Choroid plexus epithelial cell (primary cell): ENCODE results near the gene MRTO4.
"Not testable (repeated sequence)": the region's sequence is repeated elsewhere in the genome, so short reads cannot be mapped to it uniquely, and the experiment has no call there.

Experiments used
- DNase-seq: peaks from one replicate; pipeline ENCODE4 v3.0.0-alpha.2; 2010; ENCODE audit warnings: low read depth
- H3K4me3 ChIP-seq: 2 replicates; pipeline ENCODE4 v1.5.1; 2011; ENCODE audit warnings: low read depth, mild to moderate bottlenecking, control low read depth, low read length, moderate library complexity
- CTCF ChIP-seq: conservative IDR thresholded peaks from 2 replicates; pipeline ENCODE4 v1.5.1; 2011; ENCODE audit warnings: low read depth, mild to moderate bottlenecking, control low read depth, inconsistent platforms, low read length, moderate library complexity

MRTO4 gene

DNA sequence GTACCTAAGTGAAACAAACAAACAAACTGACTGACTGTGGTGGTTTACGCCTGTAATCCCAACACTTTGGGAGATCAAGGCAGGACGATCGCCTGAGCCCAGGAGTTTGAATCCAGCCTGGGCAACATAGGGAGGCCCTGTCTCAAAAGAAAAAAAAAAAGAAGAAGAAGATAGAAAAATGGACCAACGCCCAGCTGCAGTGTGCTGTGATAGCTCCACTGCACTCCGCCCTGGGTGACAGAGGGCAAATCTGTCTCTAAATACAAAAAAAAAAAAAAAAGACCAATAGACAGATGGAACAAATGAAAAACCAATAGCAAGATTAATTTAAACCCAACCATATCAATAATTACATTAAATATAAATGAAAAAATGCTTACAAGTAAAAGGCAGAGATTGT, 23.0 kb downstream of the MRTO4 start:
- TF ChIP-seq CTCF, result no peak
- DNase-seq, result no peak
- no peak overlapping the region for H3K4me3 ChIP-seq

DNA sequence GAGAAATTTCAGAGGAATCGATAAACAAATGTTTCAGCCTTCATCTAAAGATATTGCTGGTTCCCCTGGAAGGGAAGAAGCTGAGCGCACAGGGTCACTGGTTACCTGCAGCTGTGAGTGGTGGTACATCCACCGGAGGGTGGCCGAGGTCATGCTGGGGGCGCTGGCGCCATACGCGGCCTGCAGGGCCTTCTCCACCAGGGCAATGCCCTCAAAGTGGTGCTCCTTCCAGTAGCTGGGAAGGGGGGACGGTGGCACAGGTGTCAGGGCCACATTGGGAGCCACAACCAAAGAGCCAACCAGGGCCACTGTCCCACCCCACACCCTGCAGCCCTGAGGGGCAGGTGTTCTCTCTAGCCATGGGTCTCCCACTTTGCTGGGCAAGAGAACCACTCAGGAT, 32.3 kb downstream of the MRTO4 start:
- TF ChIP-seq CTCF, result no peak
- DNase-seq, result no peak
- H3K4me3 ChIP-seq, result no peak overlapping the region

GRCh38 chr1:19284881-19285280, 33.3 kb downstream of the MRTO4 start:
- H3K4me3 ChIP-seq, result no peak overlapping the region
- no peak for TF ChIP-seq CTCF
- DNase-seq, result no peak

GRCh38 chr1:19285366-19285765, 33.8 kb downstream of the MRTO4 start:
- not testable (repeated sequence) for DNase-seq, H3K4me3 ChIP-seq

DNA sequence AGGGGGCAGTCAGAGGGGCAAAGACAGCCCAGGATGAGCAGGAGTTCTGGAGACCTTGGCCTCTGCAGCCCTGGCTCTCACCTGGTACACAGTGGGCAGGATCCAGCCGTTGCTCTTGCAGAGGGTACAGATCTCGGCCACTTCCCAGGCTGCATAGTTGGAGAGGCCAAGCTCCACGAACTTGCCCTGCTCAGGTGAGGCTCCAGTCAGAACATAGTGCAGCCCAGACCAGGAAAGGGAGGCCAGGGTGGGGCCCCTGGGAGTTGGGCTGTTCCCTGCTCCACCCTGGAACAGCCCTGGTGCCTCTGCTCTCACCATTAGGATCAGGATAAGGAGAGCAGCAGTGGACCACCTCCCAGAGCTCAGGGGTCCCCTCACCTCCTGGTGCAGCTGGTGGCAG, 34.2 kb downstream of the MRTO4 start:
- not testable (repeated sequence) for H3K4me3 ChIP-seq, DNase-seq

DNA sequence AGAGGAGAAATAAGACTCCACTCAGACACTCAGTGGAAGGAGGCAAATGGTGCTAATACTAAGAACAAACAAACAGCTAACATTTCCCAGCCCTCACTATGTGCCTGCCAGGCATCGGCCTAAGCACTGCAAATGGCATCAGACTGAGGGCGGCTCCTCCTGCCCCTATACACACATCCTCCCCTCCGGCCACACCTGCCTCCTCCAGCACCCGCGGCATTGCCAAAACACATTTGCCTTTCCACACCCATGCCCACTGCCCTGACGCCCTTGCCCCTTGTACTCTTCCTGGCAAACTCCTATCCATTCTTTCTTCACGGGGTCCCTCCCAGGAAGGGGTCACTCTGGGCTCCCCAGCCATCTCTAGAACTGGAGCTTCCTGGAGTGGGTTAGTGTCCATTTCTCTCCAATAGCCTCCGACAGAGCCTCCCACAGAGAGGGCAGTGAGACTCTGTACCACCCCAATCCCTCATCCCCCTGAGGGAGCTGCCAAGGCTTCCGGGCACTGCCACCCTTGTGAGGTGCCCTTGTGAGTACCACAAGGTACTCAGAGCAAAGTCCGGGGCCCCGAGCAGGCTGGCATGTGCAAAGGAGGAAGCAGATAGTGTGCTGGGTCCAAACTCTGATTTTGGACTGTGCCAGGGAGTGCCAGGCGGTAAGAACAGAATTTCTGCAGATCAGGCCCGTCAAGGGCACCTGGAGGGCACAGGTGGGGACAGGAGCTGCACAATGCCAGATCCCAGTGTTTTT, 36.0 kb downstream of the MRTO4 start:
- no peak overlapping the region for H3K4me3 ChIP-seq
- DNase-seq, result no peak
- no peak for TF ChIP-seq CTCF

- DNase-seq, result peak; percentile 19
- H3K4me3 ChIP-seq, result peak within 1 kb of the TSS; percentile 48
Measured at GRCh38 chr1:19288324-19289241, 37.0 kb downstream of the MRTO4 start, which contains the start of gene AKR7A3. Gene AKR7A3, minus strand, starts transcription at chr1:19288770. Its CDS starts 61 bp downstream, at chr1:19288709.

DNA sequence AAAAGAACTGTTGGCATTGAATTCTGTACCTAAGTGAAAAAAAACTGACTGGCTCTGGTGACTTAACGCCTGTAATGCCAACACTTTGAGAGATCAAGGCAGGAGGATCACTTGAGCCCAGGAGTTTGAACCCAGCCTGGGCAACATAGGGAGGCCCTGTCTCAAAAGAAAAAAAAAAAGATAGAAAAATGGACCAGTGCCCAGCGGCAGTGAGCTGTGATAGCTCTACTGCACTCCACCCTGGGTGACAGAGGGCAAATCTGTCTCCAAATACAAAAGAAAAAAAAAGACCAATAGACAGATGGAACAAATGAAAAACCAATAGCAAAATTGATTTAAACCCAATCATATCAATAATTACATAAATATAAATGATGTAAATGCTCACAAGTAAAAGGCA, 37.6 kb downstream of the MRTO4 start:
- H3K4me3 ChIP-seq, result no peak overlapping the region
- no peak for TF ChIP-seq CTCF
- no peak for DNase-seq
